ENCODE measurements around the gene GPR173. TPM values are rescaled to one million over a fixed set of nuclear protein-coding genes. Genes with fewer than 3 reads are reported as not detected.
A peak's percentile ranks its signal among the peaks of the same experiment; 100 is the strongest.

Gene GPR173
- total RNA-seq, 4 donors from 2014 or later: 0.57 to 0.67 TPM; not detected in 2

GRCh38 chrX:53114864-53115549 is 66.4 kb downstream of the GPR173 start:
- Histone ChIP-seq H3K36me3 (no peaks in the 10 kb centered on the region), H3K27ac (peak overlapping the region in 1 of 4 donors; percentile 1), H3K4me3 (no peak overlapping the region), H3K4me1 (no peaks in the 10 kb centered on the region), H3K9me3 (no peaks in the 10 kb centered on the region), H3K27me3 (no peaks in the 10 kb centered on the region)
- DNase-seq: no peak
- TF ChIP-seq POLR2A (IDR thresholded peaks at IDR 0.05): no peak
- TF ChIP-seq, protein P1, sequence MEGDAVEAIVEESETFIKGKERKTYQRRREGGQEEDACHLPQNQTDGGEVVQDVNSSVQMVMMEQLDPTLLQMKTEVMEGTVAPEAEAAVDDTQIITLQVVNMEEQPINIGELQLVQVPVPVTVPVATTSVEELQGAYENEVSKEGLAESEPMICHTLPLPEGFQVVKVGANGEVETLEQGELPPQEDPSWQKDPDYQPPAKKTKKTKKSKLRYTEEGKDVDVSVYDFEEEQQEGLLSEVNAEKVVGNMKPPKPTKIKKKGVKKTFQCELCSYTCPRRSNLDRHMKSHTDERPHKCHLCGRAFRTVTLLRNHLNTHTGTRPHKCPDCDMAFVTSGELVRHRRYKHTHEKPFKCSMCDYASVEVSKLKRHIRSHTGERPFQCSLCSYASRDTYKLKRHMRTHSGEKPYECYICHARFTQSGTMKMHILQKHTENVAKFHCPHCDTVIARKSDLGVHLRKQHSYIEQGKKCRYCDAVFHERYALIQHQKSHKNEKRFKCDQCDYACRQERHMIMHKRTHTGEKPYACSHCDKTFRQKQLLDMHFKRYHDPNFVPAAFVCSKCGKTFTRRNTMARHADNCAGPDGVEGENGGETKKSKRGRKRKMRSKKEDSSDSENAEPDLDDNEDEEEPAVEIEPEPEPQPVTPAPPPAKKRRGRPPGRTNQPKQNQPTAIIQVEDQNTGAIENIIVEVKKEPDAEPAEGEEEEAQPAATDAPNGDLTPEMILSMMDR (IDR thresholded peaks at IDR 0.05): no peak

DNA sequence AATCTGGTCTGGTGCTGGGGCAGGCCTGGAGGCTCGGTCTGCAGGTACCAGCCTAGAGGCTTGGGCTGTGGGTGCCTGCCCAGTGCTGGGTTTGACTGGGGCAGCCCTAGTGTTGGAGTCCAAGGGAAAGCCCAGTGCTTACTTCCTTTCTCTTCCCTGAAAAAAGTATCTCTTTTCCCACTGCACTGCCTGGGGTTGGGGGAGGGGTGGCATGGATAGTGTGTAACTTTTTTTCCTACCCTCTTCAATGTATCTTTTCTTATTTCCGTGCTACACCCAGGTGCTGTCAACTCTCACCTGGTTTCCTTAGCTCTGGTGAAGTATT is 66.9 kb downstream of the GPR173 start:
- Histone ChIP-seq H3K4me3 (no peak overlapping the region), H3K4me1 (no peaks in the 10 kb centered on the region), H3K9me3 (no peaks in the 10 kb centered on the region), H3K36me3 (no peaks in the 10 kb centered on the region), H3K27ac (peak overlapping the region in 2 of 4 donors; percentile 1 to 42), H3K27me3 (no peaks in the 10 kb centered on the region)
- DNase-seq: no peak
- TF ChIP-seq, protein P1 (IDR thresholded peaks at IDR 0.05): no peak
- no peak for TF ChIP-seq POLR2A (IDR thresholded peaks at IDR 0.05)

DNA sequence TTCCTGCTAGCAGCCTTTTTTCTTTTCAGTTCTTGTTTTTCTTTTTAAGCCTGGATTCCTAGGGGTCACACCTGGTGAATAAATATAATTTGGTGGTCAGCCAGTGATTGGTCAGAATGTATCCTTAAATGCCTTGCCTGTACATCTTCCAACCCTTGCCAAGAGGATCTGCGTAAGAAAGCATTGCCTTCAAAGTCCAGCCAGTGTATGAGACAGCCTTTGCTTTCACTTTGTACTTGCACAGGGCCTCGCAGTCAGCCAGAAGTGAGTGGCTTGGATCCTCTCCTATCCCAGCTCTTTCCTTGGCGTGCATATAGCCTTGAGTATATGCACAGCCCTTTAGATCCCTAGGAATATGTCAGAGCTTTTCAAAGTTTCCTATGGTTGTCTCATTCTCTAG is 67.5 kb downstream of the GPR173 start:
- Histone ChIP-seq H3K27ac (peak overlapping the region in 1 of 4 donors; percentile 42), H3K9me3 (no peaks in the 10 kb centered on the region), H3K27me3 (no peaks in the 10 kb centered on the region), H3K4me3 (peak overlapping the region in 1 of 4 donors; percentile 1), H3K36me3 (no peaks in the 10 kb centered on the region), H3K4me1 (no peaks in the 10 kb centered on the region)
- TF ChIP-seq POLR2A (IDR thresholded peaks at IDR 0.05): no peak
- TF ChIP-seq, protein P1 (IDR thresholded peaks at IDR 0.05): no peak
- no peak for DNase-seq

- H3K36me3 ChIP-seq: no peaks in the 10 kb centered on the region
These were observed 73.4 kb downstream of the GPR173 start for GRCh38 chrX:53122013-53122412.

DNA sequence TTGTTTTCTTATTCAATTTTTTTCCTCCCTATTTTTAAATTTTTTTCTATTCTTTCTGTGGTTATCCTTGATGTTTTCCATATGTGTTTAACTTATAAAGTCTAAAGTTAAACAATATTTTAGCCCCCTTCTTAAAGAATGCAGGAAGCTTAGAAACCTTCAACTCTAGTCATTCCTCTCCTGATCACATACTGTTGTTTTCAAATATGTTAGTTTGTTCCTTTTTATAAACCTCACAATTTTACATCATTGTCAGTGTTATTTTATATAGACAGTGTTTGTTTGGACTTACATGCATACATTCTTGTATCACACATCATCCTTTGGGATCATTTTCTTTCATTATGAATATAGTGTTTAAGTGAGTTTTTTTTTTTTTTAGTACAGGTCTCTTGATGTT is 76.9 kb downstream of the GPR173 start:
- TF ChIP-seq POLR2A (IDR thresholded peaks at IDR 0.05): no peak
- TF ChIP-seq, protein P1 (IDR thresholded peaks at IDR 0.05): no peak
- no peak overlapping the region for H3K4me3 ChIP-seq
- no peak overlapping the region for H3K27ac ChIP-seq
- H3K9me3 ChIP-seq: no peaks in the 10 kb centered on the region
- no peaks in the 10 kb centered on the region for H3K36me3 ChIP-seq
- H3K4me1 ChIP-seq: no peaks in the 10 kb centered on the region
- DNase-seq: no peak
- H3K27me3 ChIP-seq: no peaks in the 10 kb centered on the region

More at GRCh38 chrX:53122013-53122412, 73.4 kb downstream of the GPR173 start:
- no peak overlapping the region for H3K27ac ChIP-seq
- DNase-seq: no peak
- no peaks in the 10 kb centered on the region for H3K4me1 ChIP-seq
- no peaks in the 10 kb centered on the region for H3K9me3 ChIP-seq
- TF ChIP-seq POLR2A (IDR thresholded peaks at IDR 0.05): no peak
- TF ChIP-seq, protein P1 (IDR thresholded peaks at IDR 0.05): no peak
- H3K4me3 ChIP-seq: no peak overlapping the region
- H3K27me3 ChIP-seq: no peaks in the 10 kb centered on the region
